AG04449 (cell line): ENCODE measurements around the gene FNDC1.

Experiments used
- CTCF ChIA-PET: fragments of 350-600 bp; formaldehyde crosslinking; extraction: SDS; loops from one replicate; lab custom pipeline; 2021; ENCODE audit warnings: antibody characterized with exemption; lab: Yijun Ruan, JAX
- POLR2A ChIA-PET: fragments of 400-600, 350-600 bp; formaldehyde crosslinking; extraction: SDS; loops from one replicate; lab custom pipeline; 2020; ENCODE audit warnings: antibody characterized with exemption, inconsistent platforms; lab: Yijun Ruan, JAX
- DNase-seq: peaks from one replicate; pipeline ENCODE4 v3.0.0-alpha.2; 2010; ENCODE audit warnings: low read depth, low spot score
- H3K4me3 ChIP-seq: 2 replicates; pipeline ENCODE4 v1.5.1; 2011; ENCODE audit warnings: low read depth, mild to moderate bottlenecking, control low read depth, low read length
- TF ChIP-seq, protein P1 (sequence below): IDR thresholded peaks from one replicate; pipeline ENCODE4 v1.5.1; 2011; ENCODE audit warnings: mild to moderate bottlenecking, moderate library complexity, low read length, control low read depth, inconsistent platforms; ENCODE audit not compliant: insufficient read depth; ENCODE audit errors: missing control alignments

Gene FNDC1

DNA sequence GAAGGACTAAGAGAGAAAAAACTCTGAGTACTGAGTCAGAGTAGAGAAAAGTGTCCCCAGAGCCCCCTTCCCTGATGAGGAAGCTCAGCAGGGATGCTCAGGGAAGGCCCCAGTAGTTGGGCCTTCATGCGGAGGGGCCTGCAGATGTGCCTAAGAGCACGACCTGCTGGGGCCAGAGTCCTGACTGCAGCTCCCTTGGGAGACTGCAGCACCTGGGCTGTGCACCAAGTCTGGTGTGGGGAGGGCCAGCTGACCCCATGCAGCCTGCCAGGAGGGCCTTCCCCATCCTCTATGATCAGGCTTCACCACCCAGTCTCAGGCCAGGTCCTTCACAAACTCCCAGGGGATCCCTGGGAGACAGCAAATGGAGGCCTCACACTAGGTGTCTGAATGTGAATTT is 130.4 kb downstream of the FNDC1 start:
- H3K4me3 ChIP-seq, result no peak overlapping the region
- CTCF ChIA-PET, result no interaction called here
- TF ChIP-seq, protein P1, sequence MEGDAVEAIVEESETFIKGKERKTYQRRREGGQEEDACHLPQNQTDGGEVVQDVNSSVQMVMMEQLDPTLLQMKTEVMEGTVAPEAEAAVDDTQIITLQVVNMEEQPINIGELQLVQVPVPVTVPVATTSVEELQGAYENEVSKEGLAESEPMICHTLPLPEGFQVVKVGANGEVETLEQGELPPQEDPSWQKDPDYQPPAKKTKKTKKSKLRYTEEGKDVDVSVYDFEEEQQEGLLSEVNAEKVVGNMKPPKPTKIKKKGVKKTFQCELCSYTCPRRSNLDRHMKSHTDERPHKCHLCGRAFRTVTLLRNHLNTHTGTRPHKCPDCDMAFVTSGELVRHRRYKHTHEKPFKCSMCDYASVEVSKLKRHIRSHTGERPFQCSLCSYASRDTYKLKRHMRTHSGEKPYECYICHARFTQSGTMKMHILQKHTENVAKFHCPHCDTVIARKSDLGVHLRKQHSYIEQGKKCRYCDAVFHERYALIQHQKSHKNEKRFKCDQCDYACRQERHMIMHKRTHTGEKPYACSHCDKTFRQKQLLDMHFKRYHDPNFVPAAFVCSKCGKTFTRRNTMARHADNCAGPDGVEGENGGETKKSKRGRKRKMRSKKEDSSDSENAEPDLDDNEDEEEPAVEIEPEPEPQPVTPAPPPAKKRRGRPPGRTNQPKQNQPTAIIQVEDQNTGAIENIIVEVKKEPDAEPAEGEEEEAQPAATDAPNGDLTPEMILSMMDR, result no peak
- DNase-seq, result no peak
- POLR2A ChIA-PET, result no interaction called here

DNA sequence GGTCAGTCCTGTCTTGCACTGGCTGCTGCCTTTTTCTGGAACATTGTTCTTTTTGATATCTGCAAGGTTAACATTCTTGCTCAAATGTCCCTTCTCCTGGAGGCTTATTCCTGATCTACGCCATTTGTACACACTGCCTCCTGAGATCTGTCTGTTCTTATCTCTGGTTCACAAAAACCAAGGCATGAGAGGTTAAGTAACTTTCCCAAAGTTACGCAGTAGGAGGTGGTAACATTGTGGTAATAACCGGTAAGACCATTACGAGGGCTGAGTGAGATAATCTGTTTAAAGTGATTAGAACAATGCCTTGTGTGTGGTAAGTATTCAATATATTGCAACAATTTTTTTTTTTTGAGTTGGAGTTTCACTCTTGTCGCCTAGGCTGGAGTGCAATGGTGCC is 132.1 kb downstream of the FNDC1 start:
- ChIA-PET POLR2A (no interaction called here), CTCF (no interaction called here)
- DNase-seq, result no peak
- TF ChIP-seq, protein P1, result no peak
- H3K4me3 ChIP-seq, result no peak overlapping the region

DNA sequence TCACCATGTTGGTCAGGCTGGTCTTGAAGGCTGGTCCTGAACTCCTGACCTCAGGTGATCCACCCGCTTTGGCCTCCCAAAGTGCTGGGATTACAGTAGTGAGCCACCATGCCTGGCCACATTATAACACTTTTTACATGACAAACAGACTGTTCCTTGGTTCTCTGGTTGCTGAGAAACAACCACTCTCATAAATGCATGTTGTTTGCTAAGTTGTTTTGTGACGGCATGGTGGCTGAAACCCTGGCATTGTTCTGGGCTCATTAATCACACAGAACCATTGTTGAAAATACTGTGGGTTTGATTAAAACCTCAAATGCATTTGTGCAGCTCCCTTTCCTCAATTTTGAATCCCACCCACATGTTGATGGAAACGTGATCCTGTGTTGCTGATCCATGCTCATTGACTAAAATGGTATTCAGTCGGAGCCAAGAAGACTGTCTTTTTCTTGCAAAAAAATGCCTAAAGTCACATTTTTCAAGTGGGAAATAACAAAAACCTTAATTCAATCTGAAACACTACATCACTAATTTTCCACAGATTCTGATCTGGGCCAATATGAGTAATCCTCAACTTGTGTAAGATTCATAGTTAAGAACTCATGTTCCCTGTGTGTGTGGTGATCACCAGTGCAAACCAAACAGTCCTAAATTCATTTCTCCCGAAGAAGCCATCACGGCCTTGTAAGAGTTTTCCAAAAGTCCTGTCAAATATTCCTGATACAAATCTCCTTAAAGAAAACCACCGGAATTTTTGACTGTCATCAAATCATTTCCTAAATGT is 132.8 kb downstream of the FNDC1 start:
- POLR2A ChIA-PET, result no interaction called here
- TF ChIP-seq, protein P1, result no peak
- DNase-seq, result no peak
- H3K4me3 ChIP-seq, result no peak overlapping the region
- CTCF ChIA-PET, result no interaction called here

DNA sequence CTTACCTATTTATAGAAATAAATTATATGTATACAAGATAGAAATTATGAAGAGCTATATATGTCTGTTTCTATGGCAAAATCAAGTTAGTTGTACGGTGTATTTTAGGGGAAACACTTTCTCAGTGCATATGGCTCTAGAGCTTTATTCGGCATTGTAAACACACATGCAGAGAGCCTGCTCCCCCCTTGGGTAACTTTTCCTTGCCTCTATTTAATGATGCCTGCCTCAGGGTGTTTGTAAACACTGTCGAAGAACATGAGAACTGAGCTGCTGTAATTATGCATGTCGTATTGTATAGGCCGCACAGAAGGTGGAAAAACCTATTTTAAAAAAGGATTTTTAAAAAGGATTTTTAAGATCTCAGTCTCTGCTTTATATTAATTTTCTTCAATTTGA is 133.4 kb downstream of the FNDC1 start:
- POLR2A ChIA-PET, result no interaction called here
- H3K4me3 ChIP-seq, result no peak overlapping the region
- DNase-seq, result no peak
- CTCF ChIA-PET, result no interaction called here
- TF ChIP-seq, protein P1, result no peak

DNA sequence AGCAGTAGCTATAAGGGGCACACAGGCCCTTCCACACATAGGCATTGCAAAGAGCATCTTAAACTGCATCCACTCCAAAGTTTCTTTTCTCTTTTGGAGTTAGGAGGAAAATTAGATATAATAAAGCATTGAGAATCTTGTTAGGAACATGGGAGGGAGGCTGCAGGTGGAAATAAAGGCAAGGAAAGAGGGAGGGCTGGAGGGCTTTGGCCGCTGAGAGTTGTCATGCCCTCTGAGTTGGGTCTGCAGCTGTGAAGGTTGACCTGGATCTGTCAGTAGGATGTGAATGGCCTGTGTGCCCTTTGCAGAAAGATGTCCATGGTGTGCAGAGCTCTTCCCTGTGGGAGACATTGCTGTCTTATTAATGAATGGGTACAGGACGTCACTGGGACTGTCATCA is 134.0 kb downstream of the FNDC1 start:
- POLR2A ChIA-PET, result no interaction called here
- CTCF ChIA-PET, result no interaction called here
- H3K4me3 ChIP-seq, result no peak overlapping the region
- no peak for DNase-seq
- TF ChIP-seq, protein P1, result no peak

DNA sequence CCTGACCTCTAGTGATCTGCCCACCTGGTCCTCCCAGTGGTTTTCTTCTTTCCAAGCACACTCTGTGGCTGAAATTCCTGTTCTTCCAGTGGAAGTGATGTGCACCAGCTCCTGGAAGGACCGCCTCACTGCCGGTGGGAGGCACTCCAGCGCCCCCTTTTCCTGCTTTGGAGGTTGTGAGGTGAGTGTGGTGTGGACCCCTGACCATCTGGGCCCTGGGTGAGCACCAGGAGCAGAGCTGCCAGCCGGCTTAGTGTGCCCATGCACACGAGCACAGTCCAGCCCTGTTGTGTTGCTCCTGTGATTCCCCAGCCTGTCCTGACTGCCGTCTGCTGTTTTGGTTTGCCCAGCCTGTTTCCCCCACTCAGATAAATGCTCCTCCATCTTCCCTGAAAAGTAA is 134.6 kb downstream of the FNDC1 start:
- ChIA-PET CTCF (no interaction called here), POLR2A (no interaction called here)
- no peak overlapping the region for H3K4me3 ChIP-seq
- DNase-seq, result no peak
- TF ChIP-seq, protein P1, result no peak
